Neural progenitor cell (in vitro differentiated cells): ENCODE measurements around the gene AGBL4.

Source experiments
- CTCF ChIP-seq: fragments of 200-600 bp; sonication (generic); IDR thresholded peaks from 2 replicates; pipeline ENCODE4 v1.5.1; 2017; ENCODE audit warnings: antibody characterized with exemption, mild to moderate bottlenecking
- EZH2 ChIP-seq: fragments of 200-600 bp; sonication (generic); IDR thresholded peaks from 2 replicates; pipeline ENCODE4 v1.6.1; 2017; ENCODE audit warnings: antibody characterized with exemption, mild to moderate bottlenecking, moderate library complexity

DNA sequence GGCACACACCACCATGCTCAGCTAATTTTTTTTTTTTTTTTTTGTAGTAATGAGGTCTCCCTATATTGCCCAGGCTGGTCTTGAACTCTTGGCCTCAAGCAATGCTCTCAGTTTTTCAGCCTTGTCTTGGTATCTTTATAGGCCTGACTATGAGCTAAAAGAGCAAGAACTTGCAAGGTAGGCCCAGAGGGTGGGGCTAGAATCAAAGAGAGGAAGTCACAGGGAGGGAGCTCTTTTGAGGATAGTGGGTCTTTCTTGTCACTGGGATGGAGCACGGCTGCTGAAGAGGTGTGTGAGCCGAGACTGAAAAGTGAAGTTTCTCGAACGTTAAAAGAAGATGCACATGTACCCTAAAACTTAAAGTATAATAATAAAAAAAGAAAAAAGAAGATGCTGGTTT, 987.1 kb downstream of the AGBL4 start:
- TF ChIP-seq CTCF = no peak
- TF ChIP-seq EZH2 = no peak
